CD4-positive, alpha-beta T cell (primary cell): Measurements from ENCODE around the gene TMEM140. TPM values are rescaled to one million over a fixed set of nuclear protein-coding genes. Genes with fewer than 3 reads are reported as not detected.

Source experiments
- ATAC-seq: fragments of 200-7000 bp; cut with Tn5 transposase; one replicate; pipeline ENCODE4 v1.10.0; 2022; ENCODE audit warnings: mild to moderate bottlenecking; ENCODE audit not compliant: poor library complexity
- CTCF ChIA-PET: fragments of 350-600 bp; sonication (Branson Sonifier 250); formaldehyde crosslinking; loops from one replicate; lab custom pipeline; 2021; ENCODE audit warnings: antibody characterized with exemption, inconsistent platforms; lab: Charles Lee
- POLR2A ChIA-PET: fragments of 350-600 bp; sonication (Branson Sonifier 250); formaldehyde crosslinking; loops from one replicate; lab custom pipeline; 2021; ENCODE audit warnings: antibody characterized with exemption, inconsistent platforms; lab: Charles Lee
- DNase-seq, 14 experiments: peaks; one replicate each; pipeline ENCODE4 v3.0.0-alpha.2; 2013 to 2020; ENCODE audit warnings: mixed read lengths in 2 of 14
- H3K27ac ChIP-seq, 2 donors: one replicate each; pipeline versions ENCODE4 v1.5.1 to v1.7.0; 2013; ENCODE audit warnings: low read length in 2 of 2, low read depth in 1 of 2, mild to moderate bottlenecking in 1 of 2
- H3K27me3 ChIP-seq, 2 experiments: 1 replicate in 1 of 2; 2 replicates in 1 of 2; pipeline versions ENCODE4 v1.6.1 to v1.7.0; 2013; ENCODE audit warnings: low read length in 2 of 2, control low read depth in 1 of 2, mild to moderate bottlenecking in 1 of 2, moderate library complexity in 1 of 2; ENCODE audit not compliant: insufficient read depth in 2 of 2, control insufficient read depth in 1 of 2
- H3K36me3 ChIP-seq: one replicate; pipeline ENCODE4 v1.6.1; 2013; ENCODE audit warnings: low read length, control low read depth; ENCODE audit not compliant: insufficient read depth
- H3K4me1 ChIP-seq: one replicate; pipeline ENCODE4 v1.6.1; 2013; ENCODE audit warnings: low read length, control low read depth; ENCODE audit not compliant: insufficient read depth
- H3K4me3 ChIP-seq: one replicate; pipeline ENCODE4 v1.5.1; 2013; ENCODE audit warnings: mild to moderate bottlenecking, low read length, moderate library complexity
- H3K9me3 ChIP-seq, 2 experiments: 1 replicate in 1 of 2; 2 replicates in 1 of 2; pipeline versions ENCODE4 v1.6.1 to v1.7.0; 2013; ENCODE audit warnings: low read length in 2 of 2, mild to moderate bottlenecking in 2 of 2, control low read depth in 1 of 2, moderate library complexity in 1 of 2; ENCODE audit not compliant: control insufficient read depth in 1 of 2, insufficient read depth in 1 of 2
- H3K27ac Mint-ChIP-seq: one replicate; pipeline ENCODE4 v1.8.0; 2020; ENCODE audit warnings: mixed read lengths
- H3K27me3 Mint-ChIP-seq: one replicate; pipeline ENCODE4 v1.8.0; 2021; ENCODE audit warnings: mixed read lengths
- H3K36me3 Mint-ChIP-seq: one replicate; pipeline ENCODE4 v1.8.0; 2021; ENCODE audit warnings: low read depth, mixed read lengths
- H3K4me1 Mint-ChIP-seq: one replicate; pipeline ENCODE4 v1.8.0; 2021; ENCODE audit warnings: low read depth, mixed read lengths
- H3K4me3 Mint-ChIP-seq: one replicate; pipeline ENCODE4 v1.8.0; 2020; ENCODE audit warnings: mild to moderate bottlenecking, mixed read lengths
- H3K9me3 Mint-ChIP-seq: one replicate; pipeline ENCODE4 v1.8.0; 2020; ENCODE audit warnings: mixed read lengths
- intact Hi-C, 2 experiments: fragments of 100-400 bp; cut with DNase I in 1 of 2; cut with micrococcal nuclease in 1 of 2; formaldehyde crosslinking; loops; one replicate each; pipeline versions ENCODE4 v1.15.1 to v1.9.0; 2023 to 2025; cut with DNase I, micrococcal nuclease
- microRNA-seq: library from miRNA; unstranded; fragments of <30 nt; microRNA quantifications from one replicate; pipeline ENCODE4 v1.2.0, GENCODE V29; 2021; ENCODE audit warnings: borderline microRNAs expressed, borderline replicate concordance
- total RNA-seq, 174 experiments: library from RNA in 2 of 174; stranded (reverse) in 2 of 174; gene quantifications; one replicate each; pipeline ENCODE4 v1.2.3 and lab custom pipeline; 2021 to 2026
- TF ChIP-seq, protein P1 (sequence below): fragments of 200-600 bp; IDR thresholded peaks from one replicate; pipeline ENCODE4 v1.8.0; 2022; ENCODE audit warnings: antibody characterized with exemption, mild to moderate bottlenecking

TMEM140 gene
- total RNA-seq, 2 experiments from 2014 or later, result 27.7 to 32.2 TPM

DNA sequence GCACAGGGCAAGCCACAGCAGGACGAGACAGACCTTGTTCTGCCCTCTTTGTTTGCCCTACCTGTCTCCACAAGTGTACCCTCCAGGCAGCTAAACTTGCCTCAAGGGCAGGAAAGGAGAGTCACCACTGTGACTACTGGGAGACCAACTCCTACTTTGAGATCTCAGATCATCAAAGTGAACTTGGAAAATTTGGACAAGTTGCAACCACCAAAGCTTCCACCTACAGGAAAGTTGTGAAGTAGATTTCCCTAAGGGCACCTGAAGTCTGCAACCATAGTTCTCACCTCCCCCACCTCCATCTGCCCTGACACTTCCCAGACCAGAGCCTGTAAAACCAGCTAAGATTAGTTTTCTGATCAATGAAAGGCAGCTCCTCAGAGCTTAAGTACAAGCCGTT is 66.0 kb downstream of the TMEM140 start:
- DNase-seq (no peak), ATAC-seq (no peak)
- TF ChIP-seq, protein P1, sequence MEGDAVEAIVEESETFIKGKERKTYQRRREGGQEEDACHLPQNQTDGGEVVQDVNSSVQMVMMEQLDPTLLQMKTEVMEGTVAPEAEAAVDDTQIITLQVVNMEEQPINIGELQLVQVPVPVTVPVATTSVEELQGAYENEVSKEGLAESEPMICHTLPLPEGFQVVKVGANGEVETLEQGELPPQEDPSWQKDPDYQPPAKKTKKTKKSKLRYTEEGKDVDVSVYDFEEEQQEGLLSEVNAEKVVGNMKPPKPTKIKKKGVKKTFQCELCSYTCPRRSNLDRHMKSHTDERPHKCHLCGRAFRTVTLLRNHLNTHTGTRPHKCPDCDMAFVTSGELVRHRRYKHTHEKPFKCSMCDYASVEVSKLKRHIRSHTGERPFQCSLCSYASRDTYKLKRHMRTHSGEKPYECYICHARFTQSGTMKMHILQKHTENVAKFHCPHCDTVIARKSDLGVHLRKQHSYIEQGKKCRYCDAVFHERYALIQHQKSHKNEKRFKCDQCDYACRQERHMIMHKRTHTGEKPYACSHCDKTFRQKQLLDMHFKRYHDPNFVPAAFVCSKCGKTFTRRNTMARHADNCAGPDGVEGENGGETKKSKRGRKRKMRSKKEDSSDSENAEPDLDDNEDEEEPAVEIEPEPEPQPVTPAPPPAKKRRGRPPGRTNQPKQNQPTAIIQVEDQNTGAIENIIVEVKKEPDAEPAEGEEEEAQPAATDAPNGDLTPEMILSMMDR, result no peak
- CTCF ChIA-PET, result no interaction called here
- Histone ChIP-seq H3K4me3 (no peak overlapping the region), H3K27me3 (no peaks in the 10 kb centered on the region), H3K36me3 (no peaks in the 10 kb centered on the region), H3K9me3 (no peaks in the 10 kb centered on the region), H3K4me1 (peaks cover 25% of the 10 kb centered on the region), H3K27ac (no peak overlapping the region)
- peak overlapping the region; percentile 57 for H3K4me3 Mint-ChIP-seq
- POLR2A ChIA-PET, result interaction anchor here (1.4 kb wide), 1 partner anchor 43 kb away, joined by 3 read pairs; the partner anchor contains the start of gene CYREN
- peaks cover 4% of the 10 kb centered on the region for H3K36me3 Mint-ChIP-seq
- intact Hi-C loops, result loop anchor here (5.0 kb wide), 8 partner anchors 47 to 897 kb away; partner anchors contain the start of genes AGBL3 (in 1 of the 2), AKR1B1 (in 1 of the 2), MTPN (in 1 of the 2) and NUP205 (in 1 of the 2)
- peaks cover 21% of the 10 kb centered on the region for H3K4me1 Mint-ChIP-seq
- peak overlapping the region; percentile 34 for H3K27ac Mint-ChIP-seq
- H3K9me3 Mint-ChIP-seq, result no peaks in the 10 kb centered on the region
- no peaks in the 10 kb centered on the region for H3K27me3 Mint-ChIP-seq

DNA sequence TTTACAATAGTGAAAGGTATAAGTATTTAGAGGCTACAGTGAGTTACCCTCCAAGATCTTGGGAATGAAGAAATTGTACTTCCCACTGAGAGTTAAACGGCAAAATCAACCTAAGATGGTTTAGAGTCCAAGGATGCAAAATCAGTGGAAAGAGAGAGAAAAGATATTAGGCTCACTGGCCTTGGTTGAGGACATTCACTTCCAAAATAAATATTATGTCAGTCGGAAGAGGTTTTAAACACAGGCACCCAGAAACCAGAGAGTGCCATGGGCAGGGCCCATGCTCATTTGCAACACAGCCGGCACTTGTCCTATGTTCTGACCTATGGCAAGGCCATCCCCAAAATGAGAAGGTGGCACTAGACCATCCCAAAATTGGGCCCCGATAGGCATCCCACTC is 67.3 kb downstream of the TMEM140 start:
- ATAC-seq, result no peak
- peaks cover 16% of the 10 kb centered on the region for H3K4me1 Mint-ChIP-seq
- TF ChIP-seq, protein P1, result no peak
- no peaks in the 10 kb centered on the region for H3K27me3 ChIP-seq
- peaks cover 15% of the 10 kb centered on the region for H3K4me1 ChIP-seq
- H3K27ac ChIP-seq, result no peak overlapping the region
- no peak overlapping the region for H3K4me3 Mint-ChIP-seq
- intact Hi-C loops, result no loop called here
- H3K4me3 ChIP-seq, result no peak overlapping the region
- no peaks in the 10 kb centered on the region for H3K9me3 ChIP-seq
- H3K27me3 Mint-ChIP-seq, result no peaks in the 10 kb centered on the region
- no peak overlapping the region for H3K27ac Mint-ChIP-seq
- ChIA-PET CTCF (no interaction called here), POLR2A (no interaction called here)
- H3K9me3 Mint-ChIP-seq, result no peaks in the 10 kb centered on the region
- no peaks in the 10 kb centered on the region for H3K36me3 ChIP-seq
- H3K36me3 Mint-ChIP-seq, result peaks cover 4% of the 10 kb centered on the region
- DNase-seq, result no peak

DNA sequence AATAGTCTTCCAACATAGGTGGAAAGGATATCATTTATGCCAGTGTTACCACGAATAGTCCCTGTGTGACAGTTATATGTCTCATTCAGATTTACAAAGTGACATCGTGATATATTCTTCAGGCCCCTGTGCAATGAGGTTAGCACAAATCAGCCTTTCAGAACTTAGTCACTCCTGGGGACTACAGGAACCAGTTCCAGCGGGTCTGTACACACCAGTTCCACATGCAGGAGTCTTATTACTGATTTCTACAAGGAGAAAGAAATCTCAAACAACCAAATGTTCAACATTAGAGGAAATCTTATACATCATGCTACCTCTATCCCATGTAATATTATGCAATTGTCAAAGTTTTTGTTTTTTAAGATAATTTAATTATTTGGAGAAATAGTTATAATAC is 67.8 kb downstream of the TMEM140 start:
- DNase-seq (no peak), ATAC-seq (no peak)
- Histone ChIP-seq H3K4me3 (no peak overlapping the region), H3K36me3 (no peaks in the 10 kb centered on the region), H3K27me3 (no peaks in the 10 kb centered on the region), H3K4me1 (peaks cover 10% of the 10 kb centered on the region), H3K9me3 (no peaks in the 10 kb centered on the region), H3K27ac (no peak overlapping the region)
- H3K27ac Mint-ChIP-seq, result no peak overlapping the region
- H3K4me1 Mint-ChIP-seq, result peaks cover 11% of the 10 kb centered on the region
- H3K36me3 Mint-ChIP-seq, result peaks cover 4% of the 10 kb centered on the region
- H3K27me3 Mint-ChIP-seq, result no peaks in the 10 kb centered on the region
- no peaks in the 10 kb centered on the region for H3K9me3 Mint-ChIP-seq
- H3K4me3 Mint-ChIP-seq, result no peak overlapping the region
- intact Hi-C loops, result no loop called here
- TF ChIP-seq, protein P1, result no peak
- CTCF ChIA-PET, result no interaction called here
- POLR2A ChIA-PET, result no interaction called here

Small RNA genes lying within 50 kb of the gene (microRNA-seq; reads per million reads assigned to microRNA genes)
- not detected for gene MIR6509

Other genes with a start within 250 kb of the TMEM140 start
- gene AGBL3, start 161.6 kb upstream of the TMEM140 start, total RNA-seq, result 1 to 10 TPM; 2.2 to 2.5 TPM
- 10 to 100 TPM; 14.0 to 15.8 TPM for gene CYREN, start 22.6 kb downstream of the TMEM140 start, total RNA-seq
- gene WDR91, start 63.5 kb downstream of the TMEM140 start, total RNA-seq, result 10 to 100 TPM; 39.9 to 41.7 TPM
- gene STRA8, start 85.8 kb downstream of the TMEM140 start, total RNA-seq, result not detected